T1000 (cell line): ENCODE data around the gene CENPE.
"Not testable (repeated sequence)": the region's sequence is repeated elsewhere in the genome, so short reads cannot be mapped to it uniquely, and the experiment has no call there.

Experiments
- DNase-seq: peaks from one replicate; lab custom pipeline; 2025; ENCODE audit warnings: mixed read lengths; lab: John Stamatoyannopoulos, UW

The CENPE gene, protein sequence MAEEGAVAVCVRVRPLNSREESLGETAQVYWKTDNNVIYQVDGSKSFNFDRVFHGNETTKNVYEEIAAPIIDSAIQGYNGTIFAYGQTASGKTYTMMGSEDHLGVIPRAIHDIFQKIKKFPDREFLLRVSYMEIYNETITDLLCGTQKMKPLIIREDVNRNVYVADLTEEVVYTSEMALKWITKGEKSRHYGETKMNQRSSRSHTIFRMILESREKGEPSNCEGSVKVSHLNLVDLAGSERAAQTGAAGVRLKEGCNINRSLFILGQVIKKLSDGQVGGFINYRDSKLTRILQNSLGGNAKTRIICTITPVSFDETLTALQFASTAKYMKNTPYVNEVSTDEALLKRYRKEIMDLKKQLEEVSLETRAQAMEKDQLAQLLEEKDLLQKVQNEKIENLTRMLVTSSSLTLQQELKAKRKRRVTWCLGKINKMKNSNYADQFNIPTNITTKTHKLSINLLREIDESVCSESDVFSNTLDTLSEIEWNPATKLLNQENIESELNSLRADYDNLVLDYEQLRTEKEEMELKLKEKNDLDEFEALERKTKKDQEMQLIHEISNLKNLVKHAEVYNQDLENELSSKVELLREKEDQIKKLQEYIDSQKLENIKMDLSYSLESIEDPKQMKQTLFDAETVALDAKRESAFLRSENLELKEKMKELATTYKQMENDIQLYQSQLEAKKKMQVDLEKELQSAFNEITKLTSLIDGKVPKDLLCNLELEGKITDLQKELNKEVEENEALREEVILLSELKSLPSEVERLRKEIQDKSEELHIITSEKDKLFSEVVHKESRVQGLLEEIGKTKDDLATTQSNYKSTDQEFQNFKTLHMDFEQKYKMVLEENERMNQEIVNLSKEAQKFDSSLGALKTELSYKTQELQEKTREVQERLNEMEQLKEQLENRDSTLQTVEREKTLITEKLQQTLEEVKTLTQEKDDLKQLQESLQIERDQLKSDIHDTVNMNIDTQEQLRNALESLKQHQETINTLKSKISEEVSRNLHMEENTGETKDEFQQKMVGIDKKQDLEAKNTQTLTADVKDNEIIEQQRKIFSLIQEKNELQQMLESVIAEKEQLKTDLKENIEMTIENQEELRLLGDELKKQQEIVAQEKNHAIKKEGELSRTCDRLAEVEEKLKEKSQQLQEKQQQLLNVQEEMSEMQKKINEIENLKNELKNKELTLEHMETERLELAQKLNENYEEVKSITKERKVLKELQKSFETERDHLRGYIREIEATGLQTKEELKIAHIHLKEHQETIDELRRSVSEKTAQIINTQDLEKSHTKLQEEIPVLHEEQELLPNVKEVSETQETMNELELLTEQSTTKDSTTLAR (N-terminal part only)

GRCh38 chr4:103198111-103198765, at the start of gene CENPE:
Gene CENPE, minus strand, starts transcription at chr4:103198343. Its CDS starts 24 bp downstream, at chr4:103198319.
- DNase-seq, result peak; percentile 81

GRCh38 chr4:103244251-103244650, 46.1 kb upstream of the CENPE start:
- no peak for DNase-seq

DNA sequence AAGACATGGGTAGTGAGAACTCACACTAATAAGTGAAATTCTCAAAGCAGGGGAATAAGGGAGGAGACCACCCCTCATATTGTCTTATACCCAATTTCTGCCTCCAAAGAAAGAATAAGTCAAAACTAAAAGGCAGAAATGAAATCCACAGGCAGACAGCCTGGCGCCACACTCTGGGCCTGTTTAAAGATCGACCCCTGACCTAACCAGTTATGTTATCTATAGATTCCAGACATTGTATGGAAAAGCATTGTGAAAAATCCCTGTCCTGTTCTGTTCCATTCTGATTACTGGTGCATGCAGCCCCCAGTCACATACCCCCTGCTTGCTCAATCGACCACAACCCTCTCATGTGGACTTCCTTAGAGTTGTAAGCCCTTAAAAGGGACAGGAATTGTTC, 32.8 kb upstream of the CENPE start:
- not testable (repeated sequence) for DNase-seq

- not testable (repeated sequence) for DNase-seq
These were observed 25.4 kb upstream of the CENPE start for GRCh38 chr4:103223556-103223955.

- no peak for DNase-seq
These were observed 9.5 kb upstream of the CENPE start for GRCh38 chr4:103207673-103208072.

DNA sequence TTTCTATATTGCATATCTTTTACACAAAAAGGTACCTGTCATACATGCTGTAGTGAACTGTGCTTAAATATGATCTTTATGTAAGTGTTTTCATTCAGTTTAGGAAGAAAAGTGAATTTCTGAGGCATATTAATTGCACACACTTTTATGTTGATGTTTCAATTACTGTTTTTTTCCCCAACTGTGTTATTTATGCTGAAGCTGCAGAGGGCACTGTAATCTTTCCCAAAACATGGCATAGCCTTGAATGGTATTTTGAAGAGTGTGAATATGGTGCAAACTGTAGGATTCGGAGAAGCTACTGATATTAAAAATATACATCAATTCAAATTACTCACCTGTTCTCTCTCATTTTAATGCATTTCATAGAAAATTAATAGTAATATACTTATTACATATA, 6.0 kb upstream of the CENPE start:
- DNase-seq, result no peak

DNA sequence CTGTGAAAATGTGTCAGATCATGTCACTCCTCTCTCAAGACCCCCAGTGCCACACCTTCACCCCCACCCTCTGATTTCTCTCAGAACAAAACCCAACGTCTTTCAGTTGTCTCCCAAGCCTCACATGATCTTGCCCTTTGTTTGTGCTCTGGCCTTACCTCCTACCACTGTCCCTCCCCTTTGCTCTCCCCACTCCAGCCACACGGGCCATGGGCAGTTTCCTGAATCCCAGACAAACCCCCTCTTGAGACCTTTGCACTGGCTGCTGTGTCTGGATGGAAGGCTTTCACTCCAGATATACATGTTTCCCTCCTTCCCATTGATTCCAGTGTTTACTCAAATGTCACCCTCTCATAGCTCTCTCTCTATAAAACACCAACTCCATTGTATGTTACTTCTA, 3.6 kb upstream of the CENPE start:
- DNase-seq, result no peak

DNA sequence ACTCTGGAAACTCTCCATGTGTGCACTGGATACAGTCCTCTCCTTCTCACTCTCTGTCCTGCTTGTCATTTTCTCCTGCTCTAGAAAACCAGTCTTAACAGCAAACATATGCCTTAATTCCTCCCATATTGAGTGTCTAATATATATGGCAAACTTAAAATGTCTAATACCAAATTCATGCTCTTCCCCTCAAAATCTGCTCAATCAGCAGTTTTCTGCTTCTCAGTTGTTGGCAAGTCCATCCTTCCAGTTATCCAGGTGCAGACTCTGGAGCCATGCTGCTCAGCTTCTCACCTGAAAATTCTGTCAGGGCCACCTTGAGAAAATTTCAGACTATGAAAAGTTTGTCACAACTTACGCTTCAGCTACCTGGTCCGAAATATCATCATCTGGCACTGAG, 3.1 kb upstream of the CENPE start:
- DNase-seq, result no peak

- no peak for DNase-seq
These were observed 866 bp upstream of the CENPE start for GRCh38 chr4:103199009-103199408.

DNA sequence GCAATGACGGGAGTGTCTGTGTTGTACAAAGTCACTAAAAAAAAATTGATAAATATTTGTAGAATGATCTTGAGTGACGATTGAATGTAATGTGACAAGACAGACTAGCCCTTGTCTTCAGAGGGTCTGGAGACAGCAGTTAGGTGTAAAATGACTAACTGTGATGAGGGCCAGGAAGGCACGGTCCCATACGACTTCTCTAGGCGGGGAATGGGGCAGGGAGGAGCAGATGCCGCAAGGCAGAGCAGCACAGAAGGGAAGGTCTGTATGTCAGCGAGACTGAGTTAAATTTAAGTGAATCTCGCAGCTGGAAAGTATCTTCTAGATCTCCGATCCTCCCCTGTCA, 405 bp downstream of the CENPE start:
- no peak for DNase-seq

GRCh38 chr4:103193457-103193856, 4.7 kb downstream of the CENPE start:
- no peak for DNase-seq

DNA sequence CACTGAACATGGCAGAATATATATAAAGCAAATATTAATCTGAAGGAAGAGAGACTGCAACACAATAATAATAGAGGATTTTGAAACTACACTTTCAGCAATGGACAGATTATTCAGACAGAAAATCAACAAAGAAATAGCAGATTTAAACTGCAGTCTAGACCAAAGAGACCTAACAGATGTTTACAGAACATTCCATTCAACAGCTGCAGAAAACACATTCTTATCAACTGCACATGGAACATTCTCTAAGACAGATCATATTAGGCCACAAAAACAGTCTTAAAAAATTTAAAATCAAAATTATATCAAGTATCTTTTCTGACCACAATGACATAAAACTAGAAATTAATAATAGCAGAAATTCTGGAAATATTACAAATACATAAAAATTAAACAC, 27.1 kb downstream of the CENPE start:
- no peak for DNase-seq

DNA sequence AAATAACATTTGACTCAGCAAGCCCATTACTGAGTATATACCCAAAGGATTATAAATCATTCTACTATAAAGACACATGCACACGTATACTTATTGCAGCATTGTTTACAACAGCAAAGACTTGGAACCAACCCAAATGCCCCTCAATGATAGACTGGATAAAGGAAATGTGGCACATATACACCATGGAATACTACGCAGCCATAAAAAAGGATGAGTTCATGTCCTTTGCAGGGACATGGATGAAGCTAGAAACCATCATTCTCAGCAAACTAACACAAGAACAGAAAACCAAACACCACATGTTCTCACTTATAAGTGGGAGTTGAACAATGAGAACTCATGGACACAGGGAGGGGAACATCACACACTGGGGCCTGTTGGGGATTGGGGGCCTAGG, 28.4 kb downstream of the CENPE start:
- not testable (repeated sequence) for DNase-seq

DNA sequence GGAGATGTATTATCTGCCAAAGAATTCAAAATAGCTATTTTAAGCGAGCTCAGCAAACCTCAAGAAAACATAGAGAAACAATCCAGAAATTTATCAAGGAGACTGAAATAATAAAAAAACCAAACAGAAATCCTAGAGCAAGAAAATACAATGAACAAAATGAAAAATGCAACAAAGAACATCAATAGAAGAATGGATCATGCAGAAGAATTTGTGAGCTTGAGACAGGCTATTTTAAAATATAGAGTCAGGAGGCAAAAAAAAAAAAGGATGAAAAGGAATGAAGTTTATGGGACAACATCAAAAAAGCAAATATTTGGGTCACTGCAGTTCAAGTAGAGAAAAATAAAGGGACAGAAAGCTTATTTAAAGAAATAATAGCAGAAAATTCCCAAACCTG, 29.1 kb downstream of the CENPE start:
- DNase-seq, result no peak

GRCh38 chr4:103162176-103162575, 36.0 kb downstream of the CENPE start:
- DNase-seq, result no peak

- no peak for DNase-seq
These were observed 39.4 kb downstream of the CENPE start for GRCh38 chr4:103158760-103159159.

DNA sequence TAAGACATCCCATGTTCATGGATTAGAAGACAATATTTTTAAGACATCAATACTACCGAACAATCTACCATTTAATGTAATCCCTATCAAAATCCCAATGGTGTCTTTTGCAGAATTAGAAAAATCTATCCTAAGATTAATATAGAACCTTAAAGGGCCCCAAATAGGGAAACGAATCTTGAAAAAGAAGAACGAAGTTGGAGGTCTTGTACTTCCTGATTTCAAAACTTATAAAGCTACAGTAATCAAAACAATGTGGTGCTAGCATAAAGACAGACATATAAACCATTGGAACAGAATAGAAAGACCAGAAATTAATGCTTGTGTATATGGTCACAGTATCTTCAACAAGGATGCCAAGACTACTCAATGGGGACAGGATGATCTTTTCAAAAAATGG, 42.0 kb downstream of the CENPE start:
- no peak for DNase-seq

- no peak for DNase-seq
These were observed 45.8 kb downstream of the CENPE start for GRCh38 chr4:103152381-103152780.

DNA sequence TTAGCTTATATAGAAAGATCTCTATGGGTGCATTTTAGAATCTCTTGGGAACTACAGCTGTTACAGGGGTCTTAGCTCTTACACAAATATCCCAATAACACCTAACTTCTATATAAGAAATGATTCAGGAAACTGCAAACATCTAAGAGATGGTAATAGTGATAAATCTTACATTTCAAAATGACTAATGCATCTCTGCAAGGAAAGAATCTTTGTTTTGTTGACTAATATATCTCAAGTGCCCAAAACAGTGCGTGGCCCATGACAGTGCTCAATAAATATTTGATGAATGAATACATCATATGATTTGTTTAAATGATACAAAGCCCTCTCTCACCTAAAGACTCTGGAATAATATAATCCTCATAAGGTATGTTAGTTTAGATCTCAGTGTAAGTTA, 47.5 kb downstream of the CENPE start:
- DNase-seq, result no peak

GRCh38 chr4:103144926-103145325, 53.2 kb downstream of the CENPE start:
- DNase-seq, result no peak

GRCh38 chr4:103137446-103137827, 60.7 kb downstream of the CENPE start:
- no peak for DNase-seq
